GM23248 (cell line): ENCODE measurements around the gene NUDT7. TPM values are rescaled to one million over a fixed set of nuclear protein-coding genes. Genes with fewer than 3 reads are reported as not detected.
A peak's percentile ranks its signal among the peaks of the same experiment; 100 is the strongest.

Experiments used
- DNase-seq: peaks from one replicate; pipeline ENCODE4 v3.0.0-alpha.2; 2015
- H2AFZ ChIP-seq: fragments of 200-600 bp; sonication (generic); 2 replicates; pipeline ENCODE4 v1.6.1; 2016; ENCODE audit warnings: antibody characterized with exemption
- H3F3A ChIP-seq: fragments of 200-600 bp; sonication (generic); 2 replicates; pipeline ENCODE4 v1.6.1; 2016; ENCODE audit warnings: mild to moderate bottlenecking, antibody characterized with exemption, mixed run types; ENCODE audit not compliant: insufficient read depth
- H3K27ac ChIP-seq: fragments of 200-600 bp; sonication (generic); 2 replicates; pipeline ENCODE4 v1.5.1; 2016; ENCODE audit warnings: mild to moderate bottlenecking
- H3K27me3 ChIP-seq: fragments of 200-600 bp; sonication (generic); replicated peaks from 2 replicates; pipeline ENCODE4 v1.6.1; 2016; ENCODE audit warnings: mild to moderate bottlenecking; ENCODE audit not compliant: insufficient read depth
- H3K36me3 ChIP-seq: fragments of 200-600 bp; sonication (generic); 2 replicates; pipeline ENCODE4 v1.6.1; 2016; ENCODE audit warnings: low read depth, mild to moderate bottlenecking
- H3K4me1 ChIP-seq: fragments of 200-600 bp; sonication (generic); 2 replicates; pipeline ENCODE4 v1.6.1; 2016; ENCODE audit warnings: mild to moderate bottlenecking; ENCODE audit not compliant: insufficient read depth
- H3K4me2 ChIP-seq: fragments of 200-600 bp; sonication (generic); one replicate; pipeline ENCODE4 v1.6.1; 2016; ENCODE audit warnings: mild to moderate bottlenecking; ENCODE audit not compliant: unreplicated experiment
- H3K4me3 ChIP-seq: fragments of 200-600 bp; sonication (generic); 2 replicates; pipeline ENCODE4 v1.5.1; 2016; ENCODE audit warnings: mild to moderate bottlenecking
- H3K79me2 ChIP-seq: fragments of 200-600 bp; sonication (generic); 2 replicates; pipeline ENCODE4 v1.6.1; 2016; ENCODE audit warnings: mild to moderate bottlenecking; ENCODE audit not compliant: insufficient read depth
- H3K9ac ChIP-seq: fragments of 200-600 bp; sonication (generic); 2 replicates; pipeline ENCODE4 v1.6.1; 2016; ENCODE audit warnings: mild to moderate bottlenecking
- H3K9me2 ChIP-seq: fragments of 200-600 bp; sonication (generic); 2 replicates; pipeline ENCODE4 v1.6.1; 2016; ENCODE audit warnings: mixed run types, mild to moderate bottlenecking, moderate library complexity; ENCODE audit not compliant: insufficient read depth
- H3K9me3 ChIP-seq: fragments of 200-600 bp; sonication (generic); one replicate; pipeline ENCODE4 v1.6.1; 2017; ENCODE audit warnings: low read depth
- H4K20me1 ChIP-seq: fragments of 200-600 bp; sonication (generic); 2 replicates; pipeline ENCODE4 v1.6.0; 2016; ENCODE audit not compliant: insufficient read depth
- EZH2 ChIP-seq: fragments of 200-600 bp; sonication (generic); IDR thresholded peaks from 2 replicates; pipeline ENCODE4 v1.6.1; 2018; ENCODE audit warnings: antibody characterized with exemption, mild to moderate bottlenecking; ENCODE audit not compliant: insufficient read depth, poor library complexity, severe bottlenecking
- EZH2phosphoT487 ChIP-seq: fragments of 200-600 bp; sonication (generic); IDR thresholded peaks from 2 replicates; pipeline ENCODE4 v1.6.1; 2018; ENCODE audit warnings: antibody characterized with exemption, moderate library complexity, mild to moderate bottlenecking, low read depth; ENCODE audit not compliant: insufficient read depth
- WGBS, 2 experiments: methylation state at CpG; one replicate each; pipeline ENCODE4 v1.1.6; 2015 to 2017; ENCODE audit warnings: low lambda C conversion rate in 2 of 2, low coverage in 1 of 2; ENCODE audit errors: missing lambda C conversion rate in 2 of 2; 5-methylcytosine and 5-hydroxymethylcytosine counted together
- in situ Hi-C: fragments of 300-500 bp; cut with MboI; formaldehyde crosslinking; loops from 2 replicates; pipeline ENCODE4 v1.15.0; 2020
- polyA plus RNA-seq: library from polyadenylated mRNA; unstranded; fragments of >200 nt; fragmentation: Nextera tagmentation; extraction: Ambion mirVana; gene quantifications from 2 replicates; pipeline ENCODE4 v1.2.1, GENCODE V29; 2016
- total RNA-seq: library from RNA; depleted of rRNA; stranded (reverse); fragments of >200 nt; shearing (Covaris generic); gene quantifications from 2 replicates; pipeline ENCODE4 v1.2.3, GENCODE V29; 2014

NUDT7 gene
- total and polyA plus RNA-seq, 2 experiments from 2014 or later: 3.0 to 6.2 TPM

- Histone ChIP-seq H3K9me2 (no peaks in the 10 kb centered on the region), H3F3A (no peaks in the 10 kb centered on the region), H3K79me2 (no peaks in the 10 kb centered on the region), H3K9ac (no peak overlapping the region), H3K4me1 (no peaks in the 10 kb centered on the region), H3K27ac (no peak overlapping the region), H3K9me3 (no peaks in the 10 kb centered on the region), H4K20me1 (no peaks in the 10 kb centered on the region), H2AFZ (peak overlapping the region; percentile 88; the same call in 1 of the 2 replicates), H3K4me3 (no peak overlapping the region), H3K27me3 (0 out of 2 replicates have a peak, but pooled peaks cover 4% of the 10 kb centered on the region), H3K36me3 (no peaks in the 10 kb centered on the region), H3K4me2 (no peak overlapping the region)
- 24 to 28% methylated on average over 2 of the region's 2 CpGs for WGBS, 2 experiments
- TF ChIP-seq EZH2: no peak
- TF ChIP-seq EZH2phosphoT487: no peak
- in situ Hi-C loops: no loop called here
- DNase-seq: no peak
These were observed 65.1 kb downstream of the NUDT7 start for GRCh38 chr16:77787452-77787851.

GRCh38 chr16:77788181-77789084 is 66.1 kb downstream of the NUDT7 start, which contains the start of gene VAT1L:
Gene VAT1L (plus strand): TSS chr16:77788564. CDS start chr16:77788683, 119 bp downstream.
- in situ Hi-C loops: no loop called here
- no peaks in the 10 kb centered on the region for H4K20me1 ChIP-seq
- 1% methylated on average over 67 to 72 of the region's 78 CpGs for WGBS, 2 experiments
- H3K9ac ChIP-seq: peak within 1 kb of the TSS; percentile 26; the same call in 1 of the 2 replicates
- no peaks in the 10 kb centered on the region for H3K4me1 ChIP-seq
- no peaks in the 10 kb centered on the region for H3K79me2 ChIP-seq
- H3K4me2 ChIP-seq: peak within 1 kb of the TSS; percentile 90
- no peaks in the 10 kb centered on the region for H3F3A ChIP-seq
- H3K36me3 ChIP-seq: no peaks in the 10 kb centered on the region
- peak within 1 kb of the TSS; percentile 86 for H3K4me3 ChIP-seq
- H3K27ac ChIP-seq: no peak within 1 kb of the TSS
- no peaks in the 10 kb centered on the region for H3K9me3 ChIP-seq
- TF ChIP-seq EZH2 (no peak), EZH2phosphoT487 (no peak)
- 0 out of 2 replicates have a peak, but pooled peaks cover 4% of the 10 kb centered on the region for H3K27me3 ChIP-seq
- DNase-seq: peak; percentile 79
- H3K9me2 ChIP-seq: no peaks in the 10 kb centered on the region
- H2AFZ ChIP-seq: peak within 1 kb of the TSS; percentile 88

- DNase-seq: peak; percentile 40
- H3K4me2 ChIP-seq: peak overlapping the region; percentile 90
- no peak overlapping the region for H3K27ac ChIP-seq
- no peaks in the 10 kb centered on the region for H3K9me2 ChIP-seq
- H3K4me3 ChIP-seq: peak overlapping the region; percentile 86
- 5 to 6% methylated on average over 33 to 34 of the region's 34 CpGs for WGBS, 2 experiments
- H3F3A ChIP-seq: peaks cover 7% of the 10 kb centered on the region
- in situ Hi-C loops: no loop called here
- H4K20me1 ChIP-seq: no peaks in the 10 kb centered on the region
- no peaks in the 10 kb centered on the region for H3K9me3 ChIP-seq
- 0 out of 2 replicates have a peak, but pooled peaks cover 4% of the 10 kb centered on the region for H3K27me3 ChIP-seq
- H2AFZ ChIP-seq: peak overlapping the region; percentile 88
- H3K36me3 ChIP-seq: no peaks in the 10 kb centered on the region
- H3K79me2 ChIP-seq: no peaks in the 10 kb centered on the region
- no peak for TF ChIP-seq EZH2phosphoT487
- no peak for TF ChIP-seq EZH2
- H3K4me1 ChIP-seq: peaks cover 3% of the 10 kb centered on the region
- peak overlapping the region; percentile 26; the same call in 1 of the 2 replicates for H3K9ac ChIP-seq
These were observed 67.0 kb downstream of the NUDT7 start for GRCh38 chr16:77789085-77790008.

GRCh38 chr16:77790009-77790372 is 67.7 kb downstream of the NUDT7 start:
- H3K27me3 ChIP-seq: 0 out of 2 replicates have a peak, but pooled peaks cover 4% of the 10 kb centered on the region
- no peak overlapping the region for H3K9ac ChIP-seq
- in situ Hi-C loops: no loop called here
- H3K4me2 ChIP-seq: peak overlapping the region; percentile 90
- peak overlapping the region; percentile 88 for H2AFZ ChIP-seq
- peak overlapping the region; percentile 86 for H3K4me3 ChIP-seq
- H3K36me3 ChIP-seq: no peaks in the 10 kb centered on the region
- H3K9me3 ChIP-seq: no peaks in the 10 kb centered on the region
- peaks cover 10% of the 10 kb centered on the region for H3K4me1 ChIP-seq
- peak; percentile 15 for DNase-seq
- H3K79me2 ChIP-seq: no peaks in the 10 kb centered on the region
- no peaks in the 10 kb centered on the region for H4K20me1 ChIP-seq
- H3K27ac ChIP-seq: no peak overlapping the region
- no peaks in the 10 kb centered on the region for H3K9me2 ChIP-seq
- H3F3A ChIP-seq: peaks cover 8% of the 10 kb centered on the region
- no peak for TF ChIP-seq EZH2
- TF ChIP-seq EZH2phosphoT487: no peak
- WGBS, 2 experiments: 19 to 20% methylated on average over 11 of the region's 11 CpGs
